OCI-LY1 (cell line): ENCODE data around the gene NUDT16.

ENCODE experiments used
- H2AFZ ChIP-seq: fragments of 200-600 bp; sonication (generic), shearing (Covaris generic); 2 replicates; pipeline ENCODE4 v1.6.0; 2014; ENCODE audit warnings: antibody characterized with exemption, mild to moderate bottlenecking, low read length
- H3F3A ChIP-seq: fragments of 200-600 bp; sonication (generic), shearing (Covaris generic); 2 replicates; pipeline ENCODE4 v1.6.0; 2014; ENCODE audit warnings: mild to moderate bottlenecking, antibody characterized with exemption, low read length, moderate library complexity; ENCODE audit not compliant: insufficient read depth
- H3K27ac ChIP-seq: fragments of 200-600 bp; sonication (generic); 2 replicates; pipeline ENCODE4 v1.5.1; 2014; ENCODE audit warnings: low read length, mixed run types, mild to moderate bottlenecking, low read depth; ENCODE audit not compliant: poor library complexity, severe bottlenecking
- H3K27me3 ChIP-seq: fragments of 200-600 bp; sonication (generic); 2 replicates; pipeline ENCODE4 v1.6.0; 2014; ENCODE audit warnings: antibody characterized with exemption, mild to moderate bottlenecking, low read length, moderate library complexity; ENCODE audit not compliant: insufficient read depth
- H3K36me3 ChIP-seq: fragments of 200-600 bp; sonication (generic); 2 replicates; pipeline ENCODE4 v1.6.1; 2014; ENCODE audit warnings: mild to moderate bottlenecking, antibody characterized with exemption, low read length, moderate library complexity, mixed read lengths; ENCODE audit not compliant: insufficient read depth
- H3K4me1 ChIP-seq: fragments of 200-600 bp; sonication (generic); 2 replicates; pipeline ENCODE4 v1.5.1; 2014; ENCODE audit warnings: mild to moderate bottlenecking, low read length, moderate library complexity; ENCODE audit not compliant: insufficient read depth, severe bottlenecking
- H3K4me2 ChIP-seq: fragments of 200-600 bp; sonication (generic), shearing (Covaris generic); 2 replicates; pipeline ENCODE4 v1.6.1; 2014; ENCODE audit warnings: low read length
- H3K4me3 ChIP-seq: fragments of 200-600 bp; sonication (generic); 2 replicates; pipeline ENCODE4 v1.5.1; 2014; ENCODE audit warnings: low read length, low read depth, mild to moderate bottlenecking, mixed read lengths; ENCODE audit not compliant: poor library complexity, severe bottlenecking
- H3K79me2 ChIP-seq: fragments of 200-600 bp; shearing (Covaris generic); 2 replicates; pipeline ENCODE4 v1.6.1; 2016; ENCODE audit warnings: mixed run types, low read length, mixed read lengths; ENCODE audit not compliant: insufficient read depth
- H3K9ac ChIP-seq: fragments of 200-600 bp; sonication (generic), shearing (Covaris generic); 2 replicates; pipeline ENCODE4 v1.6.1; 2014; ENCODE audit warnings: mild to moderate bottlenecking, low read length, mixed read lengths
- H3K9me2 ChIP-seq: fragments of 200-600 bp; sonication (generic), shearing (Covaris generic); 2 replicates; pipeline ENCODE4 v1.6.1; 2014; ENCODE audit warnings: low read depth, mild to moderate bottlenecking, low read length, mixed read lengths
- H3K9me3 ChIP-seq: fragments of 200-600 bp; shearing (Covaris generic); 2 replicates; pipeline ENCODE4 v1.6.1; 2014; ENCODE audit warnings: low read length, mixed read lengths
- H4K20me1 ChIP-seq: fragments of 200-600 bp; sonication (generic), shearing (Covaris generic); 2 replicates; pipeline ENCODE4 v1.6.0; 2016; ENCODE audit warnings: mild to moderate bottlenecking, low read length; ENCODE audit not compliant: insufficient read depth
- CTCF ChIP-seq: fragments of 200-600 bp; sonication (generic), shearing (Covaris generic); IDR thresholded peaks from 2 replicates; pipeline ENCODE4 v1.5.1; 2017; ENCODE audit warnings: mild to moderate bottlenecking, antibody characterized with exemption, low read length, moderate library complexity, mixed read lengths
- EZH2 ChIP-seq: fragments of 200-600 bp; sonication (generic), shearing (Covaris generic); IDR thresholded peaks from 2 replicates; pipeline ENCODE4 v1.8.0; 2017; ENCODE audit warnings: borderline replicate concordance, mixed run types, mild to moderate bottlenecking, antibody characterized with exemption, low read length, moderate library complexity, mixed read lengths

Gene NUDT16

GRCh38 chr3:131381445-131382291 is at the start of gene NUDT16:
Gene NUDT16, plus strand, starts transcription at chr3:131381774. Its CDS starts 31 bp downstream, at chr3:131381805.
- Histone ChIP-seq H3K9ac (no peak within 1 kb of the TSS), H3K9me3 (no peaks in the 10 kb centered on the region), H3K4me1 (no peaks in the 10 kb centered on the region), H3K36me3 (no peaks in the 10 kb centered on the region), H4K20me1 (no peaks in the 10 kb centered on the region), H3K9me2 (no peaks in the 10 kb centered on the region), H3F3A (no peaks in the 10 kb centered on the region), H3K4me3 (no peak within 1 kb of the TSS), H3K4me2 (no peak within 1 kb of the TSS), H3K79me2 (no peaks in the 10 kb centered on the region), H2AFZ (no peak within 1 kb of the TSS), H3K27me3 (no peaks in the 10 kb centered on the region), H3K27ac (no peak within 1 kb of the TSS)
- TF ChIP-seq EZH2 (no peak), CTCF (no peak)

- no peaks in the 10 kb centered on the region for H3K4me1 ChIP-seq
- H3K9me3 ChIP-seq = no peaks in the 10 kb centered on the region
- H3K79me2 ChIP-seq = no peaks in the 10 kb centered on the region
- no peaks in the 10 kb centered on the region for H3F3A ChIP-seq
- H3K4me2 ChIP-seq = no peak overlapping the region
- H3K4me3 ChIP-seq = no peak overlapping the region
- H3K36me3 ChIP-seq = no peaks in the 10 kb centered on the region
- no peaks in the 10 kb centered on the region for H3K27me3 ChIP-seq
- no peak overlapping the region for H3K9ac ChIP-seq
- no peak overlapping the region for H3K27ac ChIP-seq
- no peaks in the 10 kb centered on the region; the same call in 1 of the 2 replicates for H3K9me2 ChIP-seq
- no peak for TF ChIP-seq CTCF
- TF ChIP-seq EZH2 = no peak
- no peak overlapping the region for H2AFZ ChIP-seq
- H4K20me1 ChIP-seq = no peaks in the 10 kb centered on the region
Measured at GRCh38 chr3:131338948-131339640, 42.5 kb upstream of the NUDT16 start.

GRCh38 chr3:131341761-131342160 is 39.8 kb upstream of the NUDT16 start:
- H4K20me1 ChIP-seq = no peaks in the 10 kb centered on the region
- no peaks in the 10 kb centered on the region for H3K27me3 ChIP-seq
- H3K9me2 ChIP-seq = no peaks in the 10 kb centered on the region; the same call in 1 of the 2 replicates
- H2AFZ ChIP-seq = no peak overlapping the region
- H3K4me1 ChIP-seq = no peaks in the 10 kb centered on the region
- no peak overlapping the region for H3K4me3 ChIP-seq
- no peak for TF ChIP-seq EZH2
- TF ChIP-seq CTCF = no peak
- H3K9me3 ChIP-seq = no peaks in the 10 kb centered on the region
- H3F3A ChIP-seq = no peaks in the 10 kb centered on the region
- no peak overlapping the region for H3K27ac ChIP-seq
- no peaks in the 10 kb centered on the region for H3K79me2 ChIP-seq
- H3K9ac ChIP-seq = no peak overlapping the region
- H3K36me3 ChIP-seq = no peaks in the 10 kb centered on the region
- no peak overlapping the region for H3K4me2 ChIP-seq
